Activated CD4-positive, alpha-beta T cell treated with anti-CD3 and anti-CD28 coated beads, Interleukin-2, amount 50 U/mL, for 1 hour (primary cell): ENCODE results near the gene CCM2.
"Not testable (repeated sequence)": the region's sequence is repeated elsewhere in the genome, so short reads cannot be mapped to it uniquely, and the experiment has no call there.

ENCODE experiments used
- DNase-seq: peaks from one replicate; pipeline ENCODE4 v3.0.0-alpha.2; 2020

CCM2 gene

DNA sequence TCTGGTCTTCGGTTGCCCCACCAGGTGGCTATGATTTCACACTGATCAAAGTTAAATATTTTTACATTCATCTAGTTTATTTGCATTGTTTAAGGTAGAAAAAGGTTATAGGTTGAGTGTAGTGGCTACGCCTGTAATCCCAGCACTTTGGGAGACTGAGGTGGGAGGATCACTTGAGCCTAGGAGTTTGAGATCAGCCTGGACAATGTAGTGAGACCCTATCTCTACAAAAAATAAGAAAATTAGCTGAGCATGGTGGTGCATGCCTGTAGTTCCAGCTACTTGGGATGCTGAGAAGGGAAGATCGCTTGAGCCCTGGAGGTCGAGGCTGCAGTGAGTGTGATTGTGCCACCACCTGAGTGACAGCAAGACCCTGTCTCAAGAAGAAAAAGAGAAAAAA lies 3.8 kb downstream of the CCM2 start:
- no peak for DNase-seq

DNA sequence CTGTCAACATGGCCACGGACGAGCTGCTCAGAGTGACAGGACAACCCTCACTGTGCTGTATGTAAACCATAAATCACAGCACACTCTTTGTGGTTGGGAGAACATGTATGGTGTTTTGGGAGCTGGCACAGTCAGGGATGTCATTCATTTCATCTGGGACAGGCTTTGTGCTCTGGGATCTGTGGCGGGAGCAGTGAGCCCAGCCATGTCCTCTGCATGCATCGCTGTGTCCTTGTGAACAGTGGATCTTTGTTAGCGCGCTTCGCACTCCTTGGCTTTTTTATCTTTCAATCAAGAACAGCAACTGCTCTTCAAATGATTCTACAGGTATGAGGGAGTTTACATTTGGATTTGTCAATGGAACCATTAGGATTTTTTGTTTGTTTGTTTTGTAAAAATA lies 7.1 kb downstream of the CCM2 start:
- DNase-seq = no peak

DNA sequence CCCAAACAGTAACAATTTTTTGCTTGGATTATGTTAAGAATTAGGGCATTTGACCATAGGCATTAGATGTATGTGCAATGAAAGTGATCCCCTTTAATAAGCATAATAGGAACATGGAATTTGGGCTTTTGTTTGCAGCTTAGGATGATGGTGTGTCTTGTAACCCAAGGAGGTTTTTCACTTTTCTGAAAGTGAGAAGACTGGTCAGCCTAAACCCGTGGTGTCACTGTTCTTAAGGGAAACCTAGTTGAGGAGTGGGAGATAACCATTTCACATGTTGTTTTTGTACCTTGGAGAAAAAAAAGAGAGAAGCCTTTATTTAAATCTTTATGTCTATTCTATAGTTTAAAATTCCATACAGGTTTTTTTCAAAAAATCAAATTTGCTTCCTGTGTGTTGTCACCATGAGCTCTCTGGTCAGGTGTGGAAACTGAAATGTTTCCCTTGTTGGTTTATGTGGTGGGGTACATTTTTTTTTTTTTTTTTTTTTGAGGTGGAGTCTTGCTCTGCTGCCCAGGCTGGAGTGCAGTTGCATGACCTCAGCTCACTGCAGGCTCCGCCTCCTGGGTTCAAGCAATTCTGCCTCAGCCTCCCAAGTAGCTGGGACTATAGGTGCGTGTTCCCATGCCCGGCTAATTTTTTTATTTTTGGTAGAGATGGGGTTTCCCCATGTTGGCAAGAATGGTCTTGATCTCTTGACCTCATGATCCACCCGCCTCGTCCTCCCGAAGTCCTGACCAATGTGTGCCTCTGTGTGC lies 7.7 kb downstream of the CCM2 start:
- no peak for DNase-seq

DNA sequence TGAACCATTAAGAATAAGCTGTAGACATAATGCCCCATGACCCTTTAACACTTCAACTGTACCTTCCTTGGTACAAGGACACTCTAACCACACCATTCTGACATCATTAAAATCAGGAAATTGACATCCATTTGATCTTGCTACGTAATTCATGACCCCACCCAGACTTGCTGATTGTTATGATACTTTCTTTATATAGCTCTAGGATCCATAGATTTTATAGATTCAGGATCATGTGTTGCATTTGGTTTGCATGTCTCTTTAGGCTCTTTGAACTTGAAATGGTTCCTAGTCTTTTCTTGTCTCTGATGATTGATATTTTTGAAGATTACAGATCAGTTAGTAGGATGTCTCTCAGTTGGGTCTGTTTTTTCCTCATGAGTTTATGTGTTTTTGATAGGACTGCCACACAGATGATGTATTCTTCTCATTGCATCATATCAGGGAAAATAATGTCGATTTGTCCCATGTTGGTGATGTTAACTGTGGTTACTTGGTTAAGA lies 13.5 kb downstream of the CCM2 start:
- no peak for DNase-seq

DNA sequence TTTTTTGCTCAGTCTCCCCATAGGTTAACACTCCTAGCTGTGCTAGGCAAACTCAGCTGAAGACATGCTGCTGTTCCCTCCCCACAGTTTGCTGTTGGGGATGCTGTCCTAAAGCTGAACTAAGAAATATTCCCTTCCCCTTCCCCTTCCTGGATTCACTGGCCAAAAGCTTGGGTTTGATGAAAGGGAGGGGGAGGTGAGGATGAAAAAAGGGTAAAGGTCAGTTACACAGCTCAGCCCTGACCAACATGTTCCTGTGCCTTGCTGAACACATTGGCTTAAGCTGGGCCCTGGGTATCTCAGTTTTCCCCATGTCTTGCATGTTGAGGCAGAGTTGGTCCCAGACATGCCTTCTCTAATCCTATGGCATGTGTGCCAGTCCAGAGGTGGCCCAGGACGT lies 15.3 kb downstream of the CCM2 start:
- DNase-seq = no peak

DNA sequence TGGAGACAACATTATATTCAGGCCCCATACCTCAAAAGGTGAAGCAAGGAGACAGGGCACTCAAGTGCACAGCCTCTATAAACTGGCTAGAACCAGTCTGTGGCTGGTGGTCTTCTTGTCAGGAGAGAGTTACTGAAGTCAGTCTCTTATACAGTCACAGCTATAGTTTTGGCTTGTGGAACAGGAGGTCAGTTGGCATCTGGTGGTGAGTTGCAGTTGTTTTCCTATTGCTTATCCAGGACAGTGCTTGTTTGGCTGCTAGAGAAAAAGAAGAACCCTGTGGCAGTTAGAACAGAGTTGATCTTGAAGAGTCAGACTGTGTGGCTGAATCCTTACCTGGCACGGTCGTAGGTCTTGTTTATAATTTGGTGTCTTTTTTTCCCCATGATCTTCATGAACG lies 17.3 kb downstream of the CCM2 start:
- no peak for DNase-seq

DNA sequence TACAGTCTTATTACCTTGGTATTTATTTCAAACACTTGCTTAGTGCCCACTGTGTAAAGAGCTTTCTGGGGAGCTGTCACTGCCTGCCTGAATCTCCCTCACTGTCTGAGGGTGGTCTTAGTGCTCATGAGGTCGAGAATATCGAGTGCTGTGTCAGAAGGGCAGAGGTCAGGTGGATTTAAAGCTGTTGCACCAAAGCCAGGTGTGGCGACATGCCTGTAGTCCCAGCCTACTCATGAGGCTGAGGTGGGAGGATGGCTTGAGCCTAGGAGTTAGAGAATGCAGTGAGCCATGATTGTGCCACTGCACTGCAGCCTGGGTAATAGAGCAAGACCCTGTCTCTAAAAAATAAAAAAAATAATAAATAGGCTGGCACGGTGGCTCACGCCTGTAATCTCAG lies 20.9 kb downstream of the CCM2 start:
- no peak for DNase-seq

DNA sequence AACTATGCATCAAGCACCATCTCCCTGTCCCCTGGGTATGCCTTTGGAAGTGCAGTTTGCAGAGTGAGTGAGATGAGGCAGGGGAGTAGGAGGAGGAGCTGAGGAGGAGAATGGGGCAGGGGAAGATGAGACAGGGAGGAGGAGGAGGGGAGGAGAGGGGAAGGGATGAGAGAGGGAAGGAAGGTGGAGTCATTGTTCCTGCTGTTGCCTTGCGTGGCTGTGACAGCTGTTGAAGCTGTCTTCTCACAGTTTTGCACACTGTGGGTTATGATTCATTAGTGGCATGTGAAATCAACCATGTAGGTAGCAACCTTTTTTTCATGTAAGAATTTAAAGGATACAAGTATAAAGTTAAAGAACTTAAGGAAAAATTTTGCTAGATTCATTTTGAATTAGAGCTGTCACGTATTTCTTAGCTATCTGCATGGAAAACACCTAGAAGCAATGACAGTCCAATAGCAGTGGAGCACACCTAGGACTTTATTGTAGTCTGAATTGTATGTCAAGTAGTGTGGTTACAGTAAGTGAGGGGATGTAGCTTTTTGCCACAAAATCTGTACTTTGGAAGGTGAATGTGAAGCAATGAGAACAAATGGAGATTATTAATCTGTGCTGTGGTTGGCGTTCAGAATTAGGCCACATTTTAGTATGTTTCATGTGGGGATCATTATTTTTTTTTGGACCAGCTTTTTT lies 21.7 kb downstream of the CCM2 start:
- no peak for DNase-seq

DNA sequence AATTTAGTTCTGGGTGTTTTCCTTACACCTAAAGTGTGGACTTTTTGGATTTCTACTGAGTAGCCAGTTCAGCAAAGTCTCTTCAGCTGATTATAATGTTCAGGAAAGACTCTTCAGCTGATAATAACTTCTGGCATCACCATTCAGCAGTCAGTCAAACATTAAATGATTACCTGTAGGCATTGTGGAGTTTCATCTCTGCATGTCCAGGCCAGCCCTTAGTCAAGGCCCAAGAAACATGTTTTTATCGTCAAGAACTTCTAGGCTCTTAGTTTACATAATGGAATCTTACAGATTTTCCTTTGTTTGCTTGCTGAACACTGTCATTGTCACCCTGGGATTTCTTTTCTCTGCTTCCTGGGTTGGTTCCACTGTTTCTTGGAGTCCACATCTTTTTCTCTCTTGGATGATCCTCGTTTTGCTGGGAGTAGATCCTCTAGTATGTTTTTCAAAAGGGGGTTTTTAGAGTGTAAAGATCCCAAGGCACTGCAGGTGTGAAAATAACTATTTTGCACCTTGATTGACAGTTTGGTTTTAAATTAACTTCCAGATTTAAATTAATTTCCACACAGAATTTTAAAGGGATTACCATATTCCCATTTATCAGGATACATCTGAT lies 24.2 kb downstream of the CCM2 start:
- no peak for DNase-seq

DNA sequence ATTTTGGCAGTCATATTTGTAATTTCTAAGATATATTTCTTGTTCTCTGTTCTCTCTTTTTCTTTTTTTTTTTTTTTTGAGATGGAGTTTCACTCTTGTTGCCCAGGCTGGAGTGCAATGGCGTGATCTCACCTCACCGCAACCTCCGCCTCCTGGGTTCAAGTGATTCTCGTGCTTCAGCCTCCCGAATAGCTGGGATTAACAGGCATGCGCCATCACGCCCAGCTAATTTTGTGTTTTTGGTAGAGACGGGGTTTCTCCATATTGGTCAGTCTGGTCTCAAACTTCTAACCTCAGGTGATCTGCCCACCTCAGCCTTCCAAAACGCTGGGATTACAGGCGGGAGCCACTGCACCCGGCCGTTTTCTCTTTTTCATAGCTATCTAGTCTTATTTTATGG lies 25.5 kb downstream of the CCM2 start:
- not testable (repeated sequence) for DNase-seq

DNA sequence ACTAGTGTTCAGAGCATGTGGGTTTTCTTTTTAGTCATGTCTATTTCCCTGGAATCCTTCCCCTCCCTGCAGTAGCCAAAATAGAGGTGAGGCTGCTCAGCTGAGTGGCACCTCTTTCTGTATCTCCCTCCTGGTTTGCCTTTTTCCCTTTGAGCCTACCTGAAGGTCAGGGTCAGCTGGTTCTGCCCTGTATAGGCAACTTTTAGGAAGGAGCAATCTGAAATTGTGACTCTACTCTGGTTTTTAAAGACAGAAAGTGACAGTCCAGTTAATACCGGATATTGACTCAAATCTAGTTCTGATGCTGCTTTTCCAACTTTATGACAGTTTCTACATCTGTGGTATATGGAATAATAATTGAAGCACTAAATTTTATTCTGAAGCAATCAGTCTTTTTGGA lies 26.0 kb downstream of the CCM2 start:
- DNase-seq = no peak

DNA sequence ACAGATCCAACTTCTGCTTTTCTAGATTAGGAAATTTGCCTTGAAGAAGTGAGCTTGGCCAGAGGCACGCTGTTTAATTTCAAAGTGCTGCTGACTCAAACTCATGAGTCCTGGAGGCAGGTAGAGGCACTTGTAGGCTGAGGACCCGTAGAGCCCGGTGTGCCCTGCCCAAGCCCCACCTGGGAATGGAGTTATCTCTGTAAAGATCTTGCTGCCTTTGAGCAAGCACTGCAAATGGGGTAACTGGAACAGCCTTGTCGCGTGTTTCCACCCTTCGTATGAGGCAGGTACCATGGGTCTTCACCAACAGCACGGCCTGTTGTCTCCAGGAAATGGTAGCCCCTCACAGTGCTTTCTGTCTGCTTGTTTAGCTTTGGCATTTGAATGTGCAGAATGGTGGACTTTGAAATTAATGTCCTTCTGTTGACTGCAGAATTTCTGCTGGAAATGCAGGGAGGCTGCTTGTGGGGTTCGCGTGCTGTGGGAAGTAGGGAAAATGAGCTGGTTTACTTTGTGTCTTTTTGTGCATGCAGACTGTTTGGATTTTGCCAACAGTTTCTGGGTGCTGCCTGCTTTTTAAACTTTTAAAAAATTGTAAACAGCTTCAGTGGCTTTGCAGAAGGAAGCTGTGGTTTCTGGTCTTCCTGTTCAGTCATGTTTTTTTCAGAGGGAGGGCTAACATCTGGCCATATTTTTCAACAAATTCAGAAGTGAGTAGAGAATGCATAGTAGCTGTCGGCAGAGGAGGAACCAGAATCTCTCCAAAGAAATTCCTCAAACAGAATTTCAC lies 27.2 kb downstream of the CCM2 start:
- DNase-seq = peak; percentile 26

DNA sequence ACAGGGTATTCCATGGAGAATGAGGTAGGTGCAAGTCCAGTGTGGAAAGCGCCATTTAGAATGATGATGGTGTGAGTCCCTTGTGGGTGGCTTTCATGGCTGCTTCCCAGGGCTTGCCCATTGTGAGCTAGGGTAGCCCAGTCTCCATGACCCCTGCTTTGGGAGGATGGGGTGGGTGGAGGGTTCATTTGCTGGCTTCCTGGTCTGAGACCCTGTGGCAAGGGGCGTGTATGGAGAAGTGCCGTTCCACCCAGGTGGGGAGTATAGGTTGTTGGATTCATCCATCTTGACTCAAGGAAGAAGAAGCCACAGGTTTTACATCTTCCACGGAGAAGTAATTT lies 27.7 kb downstream of the CCM2 start:
- DNase-seq = no peak

DNA sequence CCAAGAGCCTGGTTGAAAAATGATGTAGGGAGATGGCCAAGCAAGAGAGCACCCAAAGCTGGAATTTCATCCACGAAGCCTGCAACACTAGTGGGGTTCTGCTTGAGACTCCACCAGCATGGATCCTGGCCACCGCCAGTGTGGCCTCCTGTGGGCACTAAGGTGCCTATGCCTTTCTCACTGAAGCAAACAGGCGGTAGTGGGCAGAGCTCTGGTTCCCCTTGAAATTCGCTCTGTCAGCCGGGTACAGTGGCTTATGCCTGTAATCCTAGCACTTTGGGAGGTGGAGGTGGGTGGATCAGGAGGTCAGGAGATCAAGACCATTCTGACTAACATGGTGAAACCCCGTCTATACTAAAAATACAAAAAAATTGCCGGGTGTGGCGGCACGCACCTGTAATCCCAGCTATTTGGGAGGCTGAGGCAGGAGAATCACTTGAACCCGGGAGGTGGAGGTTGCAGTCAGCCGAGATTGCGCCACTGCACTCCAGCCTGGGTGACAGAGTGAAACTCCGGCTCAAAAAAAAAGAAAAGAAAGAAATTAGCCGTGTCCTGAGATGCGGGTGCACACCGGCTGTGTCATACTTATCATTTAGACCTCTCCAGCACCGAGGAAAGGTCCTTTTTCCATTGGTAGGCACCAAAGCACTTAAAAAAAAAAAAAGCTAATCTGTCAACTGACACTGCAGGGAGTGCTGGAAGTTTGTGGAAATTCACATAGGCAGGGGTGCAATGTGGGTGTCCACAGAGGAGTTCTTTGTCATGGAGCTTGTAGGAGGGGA lies 28.3 kb downstream of the CCM2 start:
- no peak for DNase-seq

DNA sequence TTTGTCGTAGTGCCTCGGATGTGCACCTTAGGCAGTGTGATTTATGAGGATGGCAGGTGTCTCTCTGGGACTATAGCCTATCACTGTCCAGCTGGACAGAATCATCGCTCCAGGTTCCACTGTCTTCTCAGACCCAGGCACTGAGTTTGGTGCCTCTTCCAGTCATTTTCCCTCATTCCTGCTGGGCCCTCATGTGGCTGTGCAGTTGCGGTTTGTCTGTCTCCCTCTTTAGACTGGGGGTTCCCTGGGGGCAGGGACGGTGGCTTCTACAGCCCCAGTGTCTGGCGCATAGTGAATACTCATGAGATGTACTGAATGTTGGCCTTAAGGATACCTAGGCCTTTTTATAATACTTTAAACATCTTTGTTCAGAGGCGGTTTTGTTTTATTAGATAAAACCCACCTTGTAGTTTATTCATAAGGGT lies 28.9 kb downstream of the CCM2 start:
- DNase-seq = no peak

DNA sequence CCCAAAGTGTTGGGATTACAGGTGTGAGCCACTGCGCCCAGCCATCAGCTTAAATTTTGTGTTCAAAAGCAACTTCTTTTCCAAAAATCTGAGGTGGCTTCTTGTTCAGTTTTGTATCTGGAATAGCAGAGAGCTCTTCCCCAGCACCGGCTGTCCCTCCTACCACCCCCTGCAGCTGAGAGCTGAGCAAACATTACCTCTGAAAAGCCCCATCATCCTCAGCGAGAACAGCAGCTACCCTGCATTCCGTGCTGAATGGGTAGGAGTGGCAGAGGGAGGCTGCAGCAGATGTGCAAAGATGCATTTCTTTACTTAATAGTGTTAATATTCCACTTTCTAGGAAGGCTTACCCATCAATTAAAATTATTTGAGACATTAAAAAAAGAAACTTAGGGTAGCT lies 31.8 kb downstream of the CCM2 start:
- no peak for DNase-seq

DNA sequence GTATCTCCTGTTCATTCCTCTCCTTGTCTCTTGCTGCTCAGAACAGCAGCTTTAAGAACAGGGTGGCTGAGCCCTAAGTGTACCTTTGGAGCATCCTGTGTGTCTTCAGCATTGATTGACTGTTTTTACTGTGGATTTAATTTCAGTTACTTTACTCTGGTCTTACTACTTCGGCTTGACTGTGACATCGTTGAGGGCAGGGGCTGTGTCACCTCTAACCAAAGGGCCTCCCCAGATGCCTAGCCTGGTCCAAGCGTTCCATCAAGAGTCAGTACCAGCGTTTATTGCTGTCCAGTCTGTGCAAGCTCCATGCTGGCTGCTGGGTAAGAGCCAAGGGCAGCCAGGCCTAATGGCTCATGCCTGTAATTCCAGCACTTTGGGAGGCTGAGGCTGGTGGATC lies 32.4 kb downstream of the CCM2 start:
- no peak for DNase-seq

DNA sequence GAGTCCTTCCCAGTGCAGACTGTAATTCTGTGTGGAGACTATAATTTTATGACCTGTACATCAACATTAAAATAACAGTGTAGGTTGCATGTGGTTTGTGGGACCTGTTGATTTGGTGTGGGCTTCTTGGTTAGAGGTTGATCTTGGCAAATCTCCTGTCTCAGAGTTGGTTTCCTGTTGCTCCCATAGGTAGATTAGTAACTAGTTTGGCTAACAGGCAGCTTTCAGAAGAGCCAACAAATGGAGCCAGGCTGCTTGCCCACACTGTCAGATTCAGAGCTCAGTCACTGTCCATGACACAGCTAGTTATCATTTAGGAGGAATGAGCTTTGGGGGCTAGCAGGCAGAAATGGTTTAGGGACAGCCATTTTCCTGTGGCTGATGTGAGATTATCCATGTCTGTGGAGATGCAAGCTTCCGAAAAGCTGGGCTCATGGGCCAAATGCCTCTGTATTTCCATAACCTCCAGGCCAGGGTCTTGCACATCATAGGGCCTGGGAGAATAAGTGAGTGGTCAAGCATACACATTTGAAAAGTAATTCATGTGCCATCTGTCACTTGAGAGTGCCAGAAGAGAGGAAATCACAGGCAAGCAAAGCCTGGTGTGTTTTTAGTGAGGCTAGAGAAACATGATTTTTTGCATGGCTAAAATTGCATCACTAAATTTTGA lies 33.4 kb downstream of the CCM2 start:
- DNase-seq = no peak

DNA sequence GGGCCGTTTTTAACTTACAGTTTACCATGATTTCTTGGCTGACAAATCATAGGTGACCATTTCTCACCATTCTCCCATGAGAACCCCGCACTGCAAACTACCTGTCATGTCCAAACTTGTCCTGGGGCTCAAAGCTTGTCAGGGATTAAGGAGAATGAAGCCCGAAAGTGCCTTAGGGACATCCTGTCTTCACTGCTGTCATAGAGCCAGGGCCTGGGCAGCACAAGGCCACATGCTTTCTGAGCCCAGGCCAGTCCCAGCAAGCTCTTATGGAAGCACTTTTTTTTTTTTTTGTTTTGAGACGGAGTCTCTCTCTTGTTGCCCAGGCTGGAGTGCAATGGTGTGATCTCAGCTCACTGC lies 33.9 kb downstream of the CCM2 start:
- no peak for DNase-seq

DNA sequence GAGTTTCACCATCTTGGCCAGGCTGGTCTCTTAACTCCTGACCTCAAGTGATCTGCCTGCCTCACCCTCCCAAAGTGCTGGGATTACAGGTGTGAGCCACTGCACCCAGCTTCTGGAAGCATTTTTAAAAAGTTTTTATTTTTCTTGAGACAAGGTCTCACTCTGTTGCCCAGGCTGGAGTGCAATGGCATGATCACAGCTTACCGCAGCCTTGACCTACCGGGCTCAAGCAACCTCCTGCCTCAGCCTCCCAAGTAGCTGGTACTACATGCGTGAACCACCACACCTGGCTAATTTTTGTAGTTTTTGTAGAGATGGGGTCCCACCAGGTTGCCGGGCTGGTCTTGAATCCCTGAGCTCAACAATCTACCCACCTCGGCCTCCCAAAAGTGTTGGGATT lies 34.7 kb downstream of the CCM2 start:
- not testable (repeated sequence) for DNase-seq

DNA sequence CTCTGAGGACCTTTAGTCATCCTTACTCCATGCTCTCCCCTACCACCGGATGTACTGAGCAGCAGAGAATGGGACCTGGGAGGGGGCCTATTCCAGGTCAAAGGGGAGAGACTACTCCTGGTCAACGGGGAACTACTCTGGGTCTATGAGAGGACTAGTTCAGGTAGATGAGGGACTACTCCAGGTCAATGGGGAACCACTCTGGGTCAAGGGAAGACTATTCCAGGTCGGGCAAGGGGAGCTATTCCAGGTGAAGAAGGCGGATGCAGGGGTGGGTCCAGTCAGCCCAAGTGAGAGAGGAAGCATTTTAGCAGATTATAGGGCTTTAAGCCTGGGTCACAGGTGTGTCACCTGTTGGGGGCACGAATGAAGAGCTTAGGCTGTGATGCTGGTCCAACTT lies 35.4 kb downstream of the CCM2 start:
- no peak for DNase-seq

DNA sequence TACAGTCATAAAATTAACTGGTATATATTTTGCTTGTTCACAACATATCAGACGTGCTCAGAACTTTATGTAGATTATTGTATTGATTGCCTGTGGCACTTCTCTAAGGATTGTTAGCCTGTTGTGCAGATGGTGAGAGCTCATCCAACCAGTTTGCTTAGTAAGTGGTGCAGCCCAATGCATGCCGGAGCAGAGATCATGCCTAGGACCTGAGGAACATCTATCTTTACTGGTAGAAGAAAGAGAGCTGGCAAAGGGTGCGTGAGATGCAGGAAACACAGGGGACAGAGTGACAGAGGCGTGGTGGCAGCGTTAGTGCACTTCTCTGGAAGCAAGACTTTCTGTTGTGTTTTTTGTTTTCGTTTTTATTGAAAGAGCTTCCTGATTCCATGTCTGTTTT lies 35.9 kb downstream of the CCM2 start:
- no peak for DNase-seq
